GM21447 (cell line): ENCODE data around the gene COL12A1.

ENCODE experiments used
- ATAC-seq: cut with Tn5 transposase; IDR thresholded peaks from one replicate; pipeline ENCODE4 v1.9.1; 2021; ENCODE audit not compliant: unreplicated experiment

The COL12A1 gene

GRCh38 chr6:75145976-75146375, 59.9 kb downstream of the COL12A1 start:
- ATAC-seq: no peak

- ATAC-seq: no peak
These were observed 60.6 kb downstream of the COL12A1 start for GRCh38 chr6:75145211-75145610.

GRCh38 chr6:75144386-75144785, 61.5 kb downstream of the COL12A1 start:
- ATAC-seq: no peak

- no peak for ATAC-seq
These were observed 62.7 kb downstream of the COL12A1 start for GRCh38 chr6:75143191-75143590.

GRCh38 chr6:75142721-75143120, 63.1 kb downstream of the COL12A1 start:
- no peak for ATAC-seq

- no peak for ATAC-seq
These were observed 70.0 kb downstream of the COL12A1 start for GRCh38 chr6:75135876-75136275.

GRCh38 chr6:75135450-75135849, 70.4 kb downstream of the COL12A1 start:
- ATAC-seq: no peak

- no peak for ATAC-seq
These were observed 75.1 kb downstream of the COL12A1 start for GRCh38 chr6:75130784-75131183.

GRCh38 chr6:75128878-75129570, 76.8 kb downstream of the COL12A1 start:
- no peak for ATAC-seq

- no peak for ATAC-seq
These were observed 79.3 kb downstream of the COL12A1 start for GRCh38 chr6:75126518-75126917.

- ATAC-seq: no peak
These were observed 80.9 kb downstream of the COL12A1 start for GRCh38 chr6:75124983-75125382.

GRCh38 chr6:75124085-75124484, 81.8 kb downstream of the COL12A1 start:
- ATAC-seq: no peak

- no peak for ATAC-seq
These were observed 86.8 kb downstream of the COL12A1 start for GRCh38 chr6:75118925-75119515.

GRCh38 chr6:75117701-75118100, 88.2 kb downstream of the COL12A1 start:
- no peak for ATAC-seq

- ATAC-seq: no peak
These were observed 88.9 kb downstream of the COL12A1 start for GRCh38 chr6:75116946-75117345.

GRCh38 chr6:75115481-75115880, 90.4 kb downstream of the COL12A1 start:
- no peak for ATAC-seq

GRCh38 chr6:75114806-75115205, 91.0 kb downstream of the COL12A1 start:
- ATAC-seq: no peak

- no peak for ATAC-seq
These were observed 91.7 kb downstream of the COL12A1 start for GRCh38 chr6:75114195-75114594.

GRCh38 chr6:75113446-75113845, 92.4 kb downstream of the COL12A1 start:
- no peak for ATAC-seq

- no peak for ATAC-seq
These were observed 96.1 kb downstream of the COL12A1 start for GRCh38 chr6:75109765-75110164.

- ATAC-seq: no peak
These were observed 96.8 kb downstream of the COL12A1 start for GRCh38 chr6:75109022-75109421.

- no peak for ATAC-seq
These were observed 97.4 kb downstream of the COL12A1 start for GRCh38 chr6:75108333-75108974.
